ENCODE data around the gene SPINK2. TPM values are rescaled to one million over a fixed set of nuclear protein-coding genes. Genes with fewer than 3 reads are reported as not detected.

SPINK2 gene
- total RNA-seq, 1 experiment from 2014 or later = not detected

DNA sequence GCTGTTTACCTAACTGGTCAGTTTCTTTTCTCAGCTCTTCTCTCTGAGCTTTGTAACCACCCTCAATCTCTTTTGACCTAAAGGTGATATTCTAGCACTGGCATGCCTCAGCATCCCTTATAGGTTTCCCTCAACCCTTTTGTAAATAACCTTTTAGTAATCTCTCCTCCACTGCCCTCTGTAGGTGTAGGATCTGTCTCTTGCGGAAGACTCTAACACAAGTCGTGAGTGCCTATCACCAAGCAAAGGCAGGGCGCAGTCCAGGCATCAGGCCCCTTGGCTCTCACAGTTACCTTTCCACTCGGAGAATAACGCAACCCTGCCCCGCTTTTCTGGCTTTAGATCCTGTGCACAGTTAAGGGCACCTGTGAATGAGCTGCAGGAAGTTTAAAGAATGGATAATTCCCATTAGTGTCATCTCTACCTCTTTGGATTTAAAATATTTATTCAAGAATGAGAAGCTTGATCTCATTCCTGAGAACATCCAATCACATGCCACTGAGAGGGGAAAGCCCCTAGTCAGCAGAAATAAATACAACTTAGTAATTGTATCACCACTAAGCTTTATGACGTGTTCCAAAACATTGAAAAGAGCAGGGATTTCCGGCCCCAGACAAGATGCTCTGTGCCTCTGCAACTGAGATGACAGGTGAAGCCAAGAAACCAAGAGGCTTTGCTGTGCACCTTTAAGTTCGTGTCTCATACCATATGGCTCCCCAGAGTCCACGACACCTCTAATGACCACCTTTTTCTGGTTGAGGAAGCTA lies 58.8 kb downstream of the SPINK2 start:
- no peaks in the 10 kb centered on the region for H4K20me1 ChIP-seq (ENCODE audit: low read length)
- no peaks in the 10 kb centered on the region for H3K27me3 ChIP-seq (ENCODE audit: low read length)
- intact Hi-C loops (cut with micrococcal nuclease) = no loop called here
- POLR2A ChIA-PET (ENCODE audit: unreplicated experiment) = no interaction called here
- no peak overlapping the region for H3K27ac ChIP-seq (ENCODE audit: low read length)
- no TSS peak for BruUV-seq (replicated peaks)
- no peak for DNase-seq
- no peak overlapping the region for H3K4me2 ChIP-seq (ENCODE audit: low read length)
- no peaks in the 10 kb centered on the region for H3K79me2 ChIP-seq (ENCODE audit: low read length)
- no peak overlapping the region for H3K4me3 ChIP-seq (ENCODE audit: low read length)
- H3K9me2 ChIP-seq (replicated peaks; ENCODE audit: low read length) = no peaks in the 10 kb centered on the region
- H3K9me3 ChIP-seq (ENCODE audit: low read length) = no peaks in the 10 kb centered on the region
- no peak overlapping the region for H2AFZ ChIP-seq (ENCODE audit: low read length)
- CTCF ChIA-PET = no interaction called here
- H3F3A ChIP-seq (ENCODE audit: low read length, unreplicated experiment) = no peaks in the 10 kb centered on the region
- H3K9ac ChIP-seq (ENCODE audit: low read length) = no peak overlapping the region
- TF ChIP-seq EZH2 (IDR thresholded peaks at IDR 0.05; ENCODE audit: low read length, unreplicated experiment) = no peak
- TF ChIP-seq, protein P1, sequence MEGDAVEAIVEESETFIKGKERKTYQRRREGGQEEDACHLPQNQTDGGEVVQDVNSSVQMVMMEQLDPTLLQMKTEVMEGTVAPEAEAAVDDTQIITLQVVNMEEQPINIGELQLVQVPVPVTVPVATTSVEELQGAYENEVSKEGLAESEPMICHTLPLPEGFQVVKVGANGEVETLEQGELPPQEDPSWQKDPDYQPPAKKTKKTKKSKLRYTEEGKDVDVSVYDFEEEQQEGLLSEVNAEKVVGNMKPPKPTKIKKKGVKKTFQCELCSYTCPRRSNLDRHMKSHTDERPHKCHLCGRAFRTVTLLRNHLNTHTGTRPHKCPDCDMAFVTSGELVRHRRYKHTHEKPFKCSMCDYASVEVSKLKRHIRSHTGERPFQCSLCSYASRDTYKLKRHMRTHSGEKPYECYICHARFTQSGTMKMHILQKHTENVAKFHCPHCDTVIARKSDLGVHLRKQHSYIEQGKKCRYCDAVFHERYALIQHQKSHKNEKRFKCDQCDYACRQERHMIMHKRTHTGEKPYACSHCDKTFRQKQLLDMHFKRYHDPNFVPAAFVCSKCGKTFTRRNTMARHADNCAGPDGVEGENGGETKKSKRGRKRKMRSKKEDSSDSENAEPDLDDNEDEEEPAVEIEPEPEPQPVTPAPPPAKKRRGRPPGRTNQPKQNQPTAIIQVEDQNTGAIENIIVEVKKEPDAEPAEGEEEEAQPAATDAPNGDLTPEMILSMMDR (conservative IDR thresholded peaks at IDR 0.05; ENCODE audit: low read depth, low read length) = peak; percentile 30; the same call in 1 of the 2 replicates
- H3K36me3 ChIP-seq (ENCODE audit: low read depth, low read length) = no peaks in the 10 kb centered on the region
- peaks cover 14% of the 10 kb centered on the region for H3K4me1 ChIP-seq (ENCODE audit: insufficient read depth, low read length)
- ATAC-seq = no peak

- no peak for TF ChIP-seq EZH2phosphoT487 (IDR thresholded peaks at IDR 0.05; ENCODE audit: borderline replicate concordance, low read length)
- TF ChIP-seq EZH2 (IDR thresholded peaks at IDR 0.05; ENCODE audit: low read length, unreplicated experiment) = no peak
- TF ChIP-seq, protein P1 (conservative IDR thresholded peaks at IDR 0.05; ENCODE audit: low read depth, low read length) = no peak
- Histone ChIP-seq H3K36me3 (ENCODE audit: low read depth, low read length) (no peaks in the 10 kb centered on the region), H3K4me2 (ENCODE audit: low read length) (no peak overlapping the region), H3K27ac (ENCODE audit: low read length) (no peak overlapping the region), H3K9ac (ENCODE audit: low read length) (no peak overlapping the region), H4K20me1 (ENCODE audit: low read length) (no peaks in the 10 kb centered on the region), H3K79me2 (ENCODE audit: low read length) (no peaks in the 10 kb centered on the region), H3K9me2 (replicated peaks; ENCODE audit: low read length) (no peaks in the 10 kb centered on the region), H3K9me3 (ENCODE audit: low read length) (no peaks in the 10 kb centered on the region), H3F3A (ENCODE audit: low read length, unreplicated experiment) (no peaks in the 10 kb centered on the region), H3K4me3 (ENCODE audit: low read length) (no peak overlapping the region), H3K4me1 (ENCODE audit: insufficient read depth, low read length) (peaks cover 37% of the 10 kb centered on the region), H3K27me3 (ENCODE audit: low read length) (no peaks in the 10 kb centered on the region), H2AFZ (ENCODE audit: low read length) (no peak overlapping the region)
- intact Hi-C loops (cut with micrococcal nuclease) = no loop called here
- CTCF ChIA-PET = no interaction called here
- DNase-seq = no peak
- POLR2A ChIA-PET (ENCODE audit: unreplicated experiment) = no interaction called here
- BruUV-seq (replicated peaks) = no TSS peak
- no peak for ATAC-seq
Measured at GRCh38 chr4:56760183-56760582, 61.3 kb downstream of the SPINK2 start.

Other genes starting within 250 kb of the SPINK2 start
- gene HOPX, start 140.4 kb downstream of the SPINK2 start, total RNA-seq (2014; rRNA removed) = 0.87 TPM in 1 of 2 replicates, not detected in the other
- 21.7 and 22.4 TPM in 2 replicates for gene REST, start 86.2 kb upstream of the SPINK2 start, total RNA-seq (2014; rRNA removed)
- 33.1 and 37.7 TPM in 2 replicates for gene NOA1, start 155.9 kb upstream of the SPINK2 start, total RNA-seq (2014; rRNA removed)
- gene POLR2B, start 157.2 kb upstream of the SPINK2 start, total RNA-seq (2014; rRNA removed) = 190 and 193 TPM in 2 replicates